Left colon (tissue), 2 donors: ENCODE measurements around the gene TTLL10. TPM values are rescaled to one million over a fixed set of nuclear protein-coding genes. Genes with fewer than 3 reads are reported as not detected.

ENCODE experiments used
- ATAC-seq: fragments of 200-7000 bp; cut with Tn5 transposase; one replicate; pipeline ENCODE4 v1.9.1; 2020; ENCODE audit warnings: mild to moderate bottlenecking, moderate library complexity
- DNase-seq, 2 donors: peaks; one replicate each; pipeline ENCODE4 v3.0.0-alpha.2; 2020
- intact Hi-C, 2 donors: fragments of 100-400 bp; cut with DNase I in 1 of 2; cut with micrococcal nuclease in 1 of 2; formaldehyde crosslinking; loops; one replicate each; pipeline versions ENCODE4 v1.11.2 to v1.14.0; 2022; cut with DNase I, micrococcal nuclease
- total RNA-seq, 2 donors: library from RNA; stranded (reverse); fragmentation: NEBNext Ultra II Directional; extraction: Animal tissue kit (Norgen Biotek cat#: 25700); gene quantifications; one replicate each; pipeline ENCODE4 v1.2.1, GENCODE V29; 2021
- donor health status: DM: no; HTN: no; CAD: no.
- donor health status: DM: yes; HTN: yes; CAD: no.

Gene TTLL10
- total RNA-seq, 2 donors from 2014 or later: 1.2 to 3.0 TPM

DNA sequence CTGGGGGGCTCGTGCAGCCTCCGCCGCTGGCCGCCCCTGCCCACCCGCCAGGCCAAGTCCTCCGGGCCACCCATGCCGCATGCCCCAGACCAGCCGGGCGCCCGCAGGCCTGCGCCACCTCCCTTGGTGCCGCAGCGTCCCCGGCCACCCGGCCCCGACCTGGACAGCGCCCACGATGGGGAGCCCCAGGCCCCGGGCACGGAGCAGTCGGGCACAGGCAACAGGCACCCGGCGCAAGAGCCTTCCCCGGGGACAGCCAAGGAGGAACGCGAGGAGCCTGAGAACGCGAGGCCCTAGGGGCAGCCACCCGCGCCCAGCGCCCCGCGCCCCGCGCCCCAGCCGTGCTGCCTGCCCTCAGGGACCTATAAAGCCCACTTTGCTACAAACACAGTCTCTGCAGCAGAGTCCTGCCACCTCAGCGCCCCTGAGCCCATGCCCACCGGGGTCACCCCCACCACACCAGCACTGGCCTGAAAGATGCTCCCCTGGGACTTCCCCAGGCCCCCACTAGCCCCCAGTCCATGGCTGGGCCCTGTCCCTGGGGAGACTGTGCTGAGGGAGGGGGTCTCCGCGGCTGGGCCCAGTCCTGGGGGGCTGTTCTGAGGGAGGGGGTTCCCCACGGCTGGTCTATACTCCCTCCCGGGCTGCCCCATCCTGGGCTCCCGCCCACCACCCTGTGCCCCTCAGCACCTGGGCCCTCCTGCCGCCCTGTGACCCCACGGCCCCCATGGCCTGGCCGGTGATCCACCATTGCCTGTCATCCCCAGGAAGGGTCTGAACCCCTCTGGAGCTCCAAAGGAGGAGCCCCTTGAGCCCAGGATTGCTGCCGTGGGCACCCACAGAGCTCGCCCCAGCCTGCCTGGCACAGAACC, 24.1 kb downstream of the TTLL10 start:
- DNase-seq (no peak), ATAC-seq (no peak)
- intact Hi-C loops: no loop called here

DNA sequence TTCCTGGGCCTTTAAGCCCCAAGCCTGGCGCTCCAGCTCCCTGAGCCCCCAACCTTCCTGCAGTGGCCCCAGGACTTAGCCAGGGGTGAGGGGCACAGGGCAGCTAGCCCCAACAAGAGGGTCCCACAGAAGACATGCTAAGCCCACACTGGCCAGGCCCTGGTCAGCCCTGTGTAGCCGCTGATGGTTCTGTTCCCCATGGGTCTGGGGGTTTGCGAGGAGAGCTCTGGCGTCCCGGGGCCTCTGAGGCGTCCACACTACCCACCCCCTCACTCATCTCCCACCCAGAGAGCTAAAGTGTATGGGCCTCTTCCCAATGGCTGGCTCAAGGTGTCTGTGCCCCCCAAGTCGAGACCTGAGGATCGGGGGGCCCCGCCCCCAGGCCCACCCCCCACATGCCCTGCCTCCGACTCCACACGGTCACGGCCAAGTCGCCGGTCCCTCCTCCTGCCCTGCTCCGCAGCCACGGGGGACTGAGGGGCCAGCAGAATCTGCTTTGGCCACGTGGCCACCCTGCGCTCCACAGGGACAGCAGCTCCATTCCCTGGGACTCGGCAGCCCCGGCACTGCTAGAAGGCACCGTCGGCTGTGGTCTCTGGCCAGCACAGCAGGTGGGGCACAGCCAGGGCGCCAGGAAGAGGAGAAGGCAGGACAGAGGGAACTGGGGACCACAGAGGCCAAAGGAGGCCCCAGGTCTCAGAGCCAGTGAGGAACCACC, 24.9 kb downstream of the TTLL10 start:
- intact Hi-C loops: no loop called here
- DNase-seq: no peak
- no peak for ATAC-seq

DNA sequence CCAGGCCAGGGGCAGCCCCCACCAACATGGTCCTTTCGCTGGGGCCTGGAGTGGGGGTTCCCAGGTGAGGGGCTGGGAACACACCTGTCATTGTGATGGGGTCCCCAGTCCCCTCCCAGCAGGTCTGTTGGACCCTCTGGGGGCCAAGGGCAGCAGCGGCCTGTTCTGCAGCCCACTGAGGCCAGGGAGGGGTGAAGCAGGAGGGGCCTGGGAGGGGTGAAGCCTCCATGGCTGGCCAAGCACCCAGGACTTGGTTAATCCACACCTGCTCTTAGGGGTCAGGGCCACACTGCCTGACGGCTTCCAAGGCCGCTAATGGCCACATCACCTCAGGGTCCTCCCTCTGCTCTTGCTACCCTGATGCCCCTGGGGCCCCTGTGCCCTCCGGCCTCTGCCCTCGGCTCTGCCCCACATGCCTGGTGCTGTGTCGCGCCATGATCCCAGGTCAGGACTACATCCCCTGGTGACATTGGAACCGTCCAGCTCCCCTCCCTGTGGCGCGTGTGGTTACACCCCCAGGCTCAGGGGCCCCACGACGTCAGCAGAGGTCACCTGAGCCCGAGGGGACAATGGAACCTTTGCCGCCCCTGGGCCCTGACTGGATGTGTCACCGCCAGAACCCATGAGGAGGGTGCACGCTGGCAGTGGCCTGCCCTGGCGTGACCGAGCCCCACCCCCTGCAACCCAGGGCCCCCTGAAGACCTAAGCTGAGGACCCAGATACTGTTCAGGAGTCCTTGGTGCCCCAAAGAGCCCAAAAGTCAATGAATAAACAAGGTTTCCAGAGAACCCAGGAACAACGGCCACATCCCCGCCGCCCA, 25.7 kb downstream of the TTLL10 start:
- ATAC-seq (no peak), DNase-seq (peak in 1 of 2 donors; percentile 4)
- intact Hi-C loops: no loop called here

DNA sequence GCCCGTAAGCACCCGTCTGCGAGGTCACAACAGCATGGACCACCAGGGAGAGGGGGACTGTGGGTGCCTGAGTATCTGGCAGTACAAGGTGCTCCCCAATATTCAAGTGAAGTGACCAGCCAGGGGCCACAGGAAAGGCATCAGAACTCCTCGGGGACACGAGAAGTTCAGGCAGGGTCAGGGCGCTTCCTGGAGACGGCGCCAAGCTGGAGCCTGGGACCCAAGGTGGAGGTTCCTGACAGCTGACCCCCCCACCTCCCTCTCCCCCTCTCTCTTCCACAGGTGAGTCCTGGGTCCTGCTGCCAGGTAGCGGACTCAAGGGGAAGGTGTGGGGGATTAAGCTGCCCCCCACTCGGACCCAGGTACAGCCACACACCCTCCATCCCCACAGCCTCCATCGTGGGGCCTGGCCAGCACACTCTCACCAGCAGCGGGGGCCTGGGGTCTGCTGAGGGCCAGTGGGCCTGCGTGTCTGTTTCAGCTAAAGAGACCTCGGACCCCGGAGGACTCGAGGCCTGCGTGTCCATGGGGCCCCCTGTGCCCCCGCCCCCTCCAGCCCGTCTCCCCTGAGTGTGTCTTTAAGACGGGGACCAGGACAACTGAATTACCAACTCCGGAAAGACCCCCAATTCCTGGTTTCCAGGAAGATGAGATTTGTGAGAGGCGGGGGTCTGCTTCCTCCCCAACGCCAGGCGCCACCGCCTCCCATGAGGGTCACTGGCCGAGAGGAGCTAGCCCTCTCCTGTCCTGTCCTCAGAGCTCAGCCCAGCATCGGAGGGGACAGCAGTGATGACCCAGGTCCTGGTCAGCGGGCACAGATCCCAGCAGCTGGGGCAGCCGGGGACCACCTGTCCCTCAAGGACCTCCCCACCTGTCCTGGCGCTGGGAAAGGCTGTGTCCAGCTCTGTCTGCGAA, 26.5 kb downstream of the TTLL10 start:
- ATAC-seq (no peak), DNase-seq (peak in 1 of 2 donors; percentile 7)
- intact Hi-C loops: no loop called here

DNA sequence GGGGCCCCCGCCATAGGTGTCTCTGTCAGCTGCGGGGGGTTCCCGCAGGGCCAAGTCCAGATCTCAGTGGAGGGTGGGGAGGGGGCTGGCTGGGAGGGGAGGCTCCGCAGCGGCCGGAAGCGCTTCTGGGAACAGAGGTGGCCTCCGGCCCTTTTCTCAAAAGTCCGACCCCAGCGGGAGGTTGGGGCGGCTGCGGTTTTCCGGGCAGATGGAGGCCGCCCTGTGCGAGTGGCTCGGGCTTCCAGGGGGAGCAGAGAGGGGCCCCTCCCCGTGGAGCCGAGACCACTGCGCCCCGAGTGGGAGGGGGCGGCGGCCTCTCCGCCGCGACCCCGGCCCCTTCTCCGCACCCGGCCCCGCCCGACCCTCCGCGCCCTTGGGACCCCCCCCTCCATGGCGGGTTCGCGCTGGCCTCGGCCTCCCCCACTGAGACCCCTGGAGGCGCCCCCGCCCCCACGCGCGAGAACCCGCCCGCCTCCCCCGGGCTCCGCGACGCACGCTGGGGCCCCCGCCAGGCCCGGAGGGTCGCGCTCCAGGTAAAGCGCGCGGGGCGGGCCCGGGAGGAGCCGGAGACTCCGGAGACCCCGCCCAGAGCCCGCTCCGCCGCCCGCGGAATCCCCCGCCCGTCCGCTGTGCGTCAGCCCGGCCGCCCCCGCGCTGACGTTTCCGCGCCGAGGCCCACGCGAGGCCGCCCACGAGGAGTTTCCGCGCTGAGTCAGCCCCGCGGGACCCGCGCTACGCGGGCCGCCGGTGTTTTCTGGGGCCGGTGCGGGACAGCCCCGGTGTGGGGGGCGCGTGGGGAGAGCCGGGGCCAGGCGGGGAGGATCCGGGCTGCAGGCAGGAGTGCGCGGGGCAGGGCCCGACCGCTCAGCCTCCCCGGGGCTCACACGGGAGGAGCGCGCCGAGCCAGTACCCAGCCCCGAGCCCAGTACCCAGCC, 27.5 kb downstream of the TTLL10 start:
- peak; percentile 28 for ATAC-seq
- intact Hi-C loops: no loop called here
- peak in 1 of 2 donors; percentile 65 for DNase-seq

DNA sequence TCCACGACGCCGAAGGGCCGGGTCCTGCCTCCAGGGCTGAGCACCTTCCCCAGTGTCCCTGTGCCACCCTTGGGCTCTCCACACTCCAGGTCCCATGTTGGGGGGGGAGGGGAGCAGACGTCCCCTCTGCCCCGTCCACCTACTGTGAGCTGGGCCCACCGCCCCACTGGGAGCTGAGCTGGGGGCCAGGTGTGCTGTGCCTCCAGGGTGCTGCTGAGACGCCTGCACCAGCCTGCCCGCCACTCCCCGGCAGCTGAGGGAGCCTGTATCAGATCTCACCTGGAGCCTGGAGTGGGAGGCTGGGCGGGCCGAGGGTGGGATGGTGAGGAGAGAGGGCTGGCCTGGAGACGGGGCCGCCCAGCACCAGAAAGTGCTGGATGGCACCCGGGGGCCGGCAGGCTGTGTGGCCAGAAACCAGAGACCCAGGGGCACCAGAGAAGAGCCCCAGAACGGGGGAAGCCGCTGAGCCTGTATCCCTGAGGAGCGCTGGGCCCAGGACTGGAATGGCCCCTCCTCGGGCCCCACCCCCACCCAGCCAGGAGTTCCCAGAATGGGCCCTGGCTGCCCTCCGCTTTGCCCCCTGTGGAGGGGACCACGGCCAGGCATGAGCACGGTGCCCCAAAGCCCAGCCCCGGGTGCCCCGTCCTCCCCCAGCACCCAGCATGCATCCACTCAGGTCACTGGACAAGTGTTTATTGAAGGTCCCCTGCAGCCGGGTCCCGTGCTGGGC, 29.3 kb downstream of the TTLL10 start:
- intact Hi-C loops: no loop called here
- no peak for ATAC-seq
- DNase-seq: peak in 1 of 2 donors; percentile 6

DNA sequence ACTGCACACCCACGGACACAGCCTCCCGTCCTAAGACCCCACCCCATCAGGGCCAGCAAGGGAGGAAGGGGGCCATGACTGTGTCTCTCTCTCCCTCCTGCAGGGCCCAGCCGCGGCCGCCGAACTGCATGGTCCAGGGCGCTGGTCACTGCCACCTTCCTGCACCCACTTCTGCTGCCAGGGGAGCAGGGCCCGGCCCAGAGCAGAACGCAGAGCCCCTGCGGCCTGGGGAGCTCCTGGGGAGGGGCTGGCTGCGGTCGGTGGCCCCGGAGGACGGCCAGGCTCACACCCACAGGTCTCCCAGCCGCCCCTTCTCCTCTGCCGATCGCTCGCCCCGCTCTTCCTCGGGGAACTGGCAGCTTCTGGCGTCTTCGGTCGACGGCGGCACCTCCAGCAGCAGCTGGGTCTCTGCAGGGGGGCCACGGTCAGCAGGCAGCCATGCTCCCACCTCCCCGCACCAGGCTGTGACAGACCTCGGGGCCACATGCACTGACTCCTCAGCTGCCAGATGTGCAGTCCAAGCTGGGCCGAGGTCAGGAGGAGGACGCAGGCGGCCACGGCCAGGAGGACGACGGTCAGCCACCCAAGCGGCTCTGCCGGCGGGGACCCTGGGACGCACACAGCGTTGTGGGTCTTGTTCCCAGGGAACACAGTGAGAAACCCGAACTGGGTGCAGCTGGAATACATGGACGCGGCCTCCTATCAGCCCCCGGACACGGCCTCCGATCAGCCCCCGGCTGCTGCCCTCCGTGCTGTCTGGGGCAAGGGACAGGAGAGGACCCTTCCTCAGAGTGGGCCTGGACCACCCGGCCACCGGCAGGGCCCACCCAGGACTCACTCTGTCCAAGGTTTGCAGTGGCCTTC, 30.1 kb downstream of the TTLL10 start:
- DNase-seq: peak in 1 of 2 donors; percentile 4
- intact Hi-C loops: no loop called here
- no peak for ATAC-seq

DNA sequence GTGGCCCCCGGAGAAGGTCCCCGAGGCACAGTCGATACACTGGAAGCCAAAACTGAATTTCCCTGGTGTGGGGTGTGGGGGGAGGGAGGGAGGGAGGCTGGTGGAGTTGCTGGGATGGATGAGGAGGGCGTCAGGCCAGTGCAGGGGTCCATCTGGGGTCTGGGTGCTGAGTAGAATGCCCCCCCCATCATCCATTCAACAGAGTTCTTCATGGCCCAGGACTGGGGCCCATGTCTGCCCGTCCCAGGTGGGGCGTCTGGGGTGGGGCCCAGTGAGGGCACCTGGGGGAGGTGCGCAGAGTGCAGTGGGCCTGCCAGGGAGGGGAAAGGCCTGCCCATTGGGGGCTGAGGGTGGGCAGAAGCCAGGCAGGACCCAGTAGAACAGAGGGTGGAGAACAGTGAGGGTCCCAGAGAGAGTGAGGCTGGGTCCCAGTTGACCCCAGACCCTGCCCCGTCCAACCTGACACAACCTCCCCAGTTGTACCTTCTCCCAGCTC, 30.8 kb downstream of the TTLL10 start:
- DNase-seq: no peak
- intact Hi-C loops: no loop called here
- ATAC-seq: no peak

DNA sequence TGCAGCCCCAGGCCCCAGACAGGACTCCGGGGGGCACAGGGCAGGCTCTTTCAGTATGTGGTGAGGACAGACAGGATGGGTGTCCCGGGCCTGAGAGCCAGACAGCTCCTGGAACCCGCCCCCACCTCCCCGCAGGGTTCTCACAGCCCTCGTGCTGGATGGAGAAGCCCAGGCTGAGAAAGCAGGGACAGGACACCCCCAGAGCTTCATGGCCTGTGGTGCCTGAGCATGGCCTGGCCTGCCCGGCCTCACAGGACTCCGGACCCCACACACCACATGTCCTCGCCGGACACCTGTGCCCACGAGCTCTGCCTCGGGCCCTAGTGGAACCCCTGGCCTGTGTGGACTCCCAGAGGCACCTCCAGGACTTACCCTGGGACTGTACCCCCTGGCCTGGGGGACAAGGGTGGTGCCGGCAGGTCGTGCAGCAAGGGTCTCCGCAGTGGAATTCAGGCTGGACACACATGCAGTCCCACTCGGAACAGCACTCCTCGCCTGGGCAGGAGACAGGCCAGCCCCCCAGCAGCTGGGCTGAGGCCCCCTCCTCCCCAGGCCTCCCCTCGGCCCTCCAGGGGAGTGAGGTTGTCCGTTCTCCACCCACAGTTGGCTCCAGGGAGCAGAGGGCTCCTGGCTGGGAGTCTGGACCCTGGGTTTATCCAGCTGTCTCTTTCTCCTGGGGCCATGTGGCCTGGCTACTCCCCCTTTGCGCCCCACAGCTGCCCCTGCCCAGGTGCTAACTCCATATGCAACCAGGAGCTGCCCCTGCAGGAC, 31.5 kb downstream of the TTLL10 start:
- intact Hi-C loops: no loop called here
- peak in 1 of 2 donors; percentile 6 for DNase-seq
- no peak for ATAC-seq

DNA sequence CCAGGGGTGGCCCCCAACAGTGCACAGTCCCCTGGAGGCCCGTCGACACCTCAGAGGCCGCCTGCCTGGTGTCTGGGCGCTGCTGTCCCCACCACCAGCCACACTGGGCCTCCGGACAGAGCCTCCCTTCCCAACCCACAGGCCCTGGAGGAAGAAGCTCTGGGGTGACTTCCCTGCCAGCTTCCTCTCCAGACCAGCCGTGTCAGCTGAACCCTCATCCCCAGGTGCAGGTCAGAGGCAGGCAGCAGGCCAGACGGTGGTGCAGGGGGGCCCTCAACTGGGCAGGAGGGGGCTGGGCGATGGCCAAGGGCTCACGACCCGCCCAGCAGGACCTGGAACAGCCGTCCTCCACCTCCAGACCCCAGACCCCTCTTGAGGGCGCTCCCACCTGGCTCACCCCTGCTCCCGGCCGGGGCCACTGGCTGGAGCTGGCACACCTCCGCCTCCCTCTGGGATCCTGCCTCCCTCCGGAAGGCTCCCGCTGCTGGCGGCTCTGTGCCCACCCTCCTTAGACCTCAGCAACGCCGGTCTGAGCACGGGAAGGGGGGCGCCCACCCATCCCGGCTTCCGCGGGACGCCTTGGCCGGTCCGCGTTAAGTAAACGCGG, 32.2 kb downstream of the TTLL10 start:
- intact Hi-C loops: no loop called here
- ATAC-seq (no peak), DNase-seq (peak in 1 of 2 donors; percentile 24)

DNA sequence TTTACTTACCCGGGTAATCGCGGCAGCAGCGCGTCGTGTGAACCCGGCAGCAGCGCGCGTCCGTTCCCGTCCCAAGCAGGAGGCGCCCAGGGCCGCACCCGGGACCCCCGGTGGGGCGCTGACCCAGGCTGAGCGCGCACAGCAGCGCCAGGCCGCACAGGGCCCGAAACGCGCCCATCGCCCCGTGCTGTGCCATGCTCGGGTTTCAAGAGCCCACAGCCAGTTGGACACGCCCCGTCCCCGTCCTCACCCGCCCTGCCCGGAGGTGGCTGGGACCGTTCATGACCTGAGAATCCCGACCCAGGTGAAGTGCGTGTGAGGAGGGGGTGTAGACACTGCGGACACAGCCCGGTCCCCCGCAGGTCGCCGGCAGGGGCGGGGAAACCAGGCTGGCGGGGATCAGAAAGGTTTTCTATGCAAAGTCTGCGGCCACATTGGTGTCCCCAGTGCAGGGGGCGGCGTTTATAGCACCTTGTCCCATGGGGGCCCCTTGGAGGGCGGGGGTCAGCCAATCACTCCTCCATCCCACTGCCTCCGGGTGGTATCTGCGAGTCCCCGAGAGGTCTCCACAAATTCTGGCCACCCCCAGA, 32.8 kb downstream of the TTLL10 start, which contains the start of gene TNFRSF18:
TSS of gene TNFRSF18 (minus strand) at position 217 of the 590 bp plus-strand sequence. CDS start at position 196, 21 bp downstream.
- peak; percentile 52 for ATAC-seq
- DNase-seq: peak; percentile 55 to 64
- intact Hi-C loops: no loop called here

DNA sequence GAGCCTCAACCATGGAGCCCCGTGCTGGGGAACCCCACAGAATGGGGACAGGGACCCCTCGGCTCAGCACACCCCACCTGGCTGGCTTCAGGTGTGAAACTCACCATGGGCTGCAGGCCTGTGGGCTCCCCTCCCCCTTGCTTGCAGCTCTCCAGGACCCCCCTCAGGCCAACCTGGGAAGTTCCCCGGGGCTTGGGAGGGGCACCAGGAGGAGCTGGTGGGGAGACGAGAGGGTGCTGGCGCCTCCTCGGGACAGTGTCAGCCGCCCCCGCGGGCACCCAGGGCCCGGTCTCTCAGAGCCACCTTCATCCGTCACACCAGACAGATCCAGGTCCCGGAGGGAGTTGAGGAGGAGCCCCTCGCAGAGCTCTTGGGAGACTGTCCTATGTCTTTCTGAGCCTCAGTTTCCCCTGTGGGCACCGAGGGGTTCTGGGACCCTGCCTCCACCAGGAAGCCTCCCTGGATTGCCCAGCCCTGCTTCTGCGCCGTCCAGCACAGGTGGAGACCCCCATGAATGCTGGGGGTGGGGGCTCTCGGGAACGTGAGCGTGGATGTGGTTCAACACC, 33.4 kb downstream of the TTLL10 start:
- no peak for ATAC-seq
- intact Hi-C loops: no loop called here
- peak in 1 of 2 donors; percentile 16 for DNase-seq

DNA sequence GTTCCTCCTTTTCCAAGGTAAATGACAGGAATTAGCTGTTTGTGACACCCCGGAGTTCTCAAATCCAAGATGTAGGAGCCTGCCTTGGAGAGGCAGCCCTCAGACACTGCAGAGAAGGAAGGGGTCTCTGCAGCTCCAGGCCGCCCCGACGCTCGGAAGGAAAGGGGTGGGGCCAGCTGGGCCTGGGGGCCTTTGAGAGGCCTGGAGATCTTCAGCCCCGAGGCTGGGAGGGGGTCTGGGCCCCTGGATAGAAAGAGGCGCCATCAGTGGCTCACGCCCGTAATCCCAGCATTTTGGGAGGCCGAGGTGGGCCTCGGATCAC, 33.9 kb downstream of the TTLL10 start:
- ATAC-seq (no peak), DNase-seq (peak in 1 of 2 donors; percentile 9)

More for the DNA sequence above, 33.9 kb downstream of the TTLL10 start:
- intact Hi-C loops: no loop called here
